GM12865 (cell line): ENCODE results near the gene THSD7B.
A peak's percentile ranks its signal among the peaks of the same experiment; 100 is the strongest.

Experiments used
- DNase-seq: peaks from one replicate; pipeline ENCODE4 v3.0.0; 2010; ENCODE audit warnings: low read depth
- H3K4me3 ChIP-seq: 2 replicates; pipeline ENCODE4 v1.5.1; 2011; ENCODE audit warnings: mild to moderate bottlenecking, low read depth, low read length, control low read depth
- CTCF ChIP-seq: IDR thresholded peaks from 2 replicates; pipeline ENCODE4 v1.5.1; 2011; ENCODE audit warnings: low read length, control low read depth, low read depth, inconsistent platforms; ENCODE audit not compliant: insufficient read depth; ENCODE audit errors: missing control alignments

Gene THSD7B

GRCh38 chr2:136769871-136770270 lies 4.5 kb downstream of the THSD7B start:
- no peak for DNase-seq
- no peak for TF ChIP-seq CTCF
- no peak overlapping the region for H3K4me3 ChIP-seq

- no peak for TF ChIP-seq CTCF
- no peak for DNase-seq
- H3K4me3 ChIP-seq, result no peak overlapping the region
These were observed 5.0 kb downstream of the THSD7B start for GRCh38 chr2:136770384-136770783.

- no peak for TF ChIP-seq CTCF
- no peak for DNase-seq
- no peak overlapping the region for H3K4me3 ChIP-seq
These were observed 12.0 kb downstream of the THSD7B start for GRCh38 chr2:136777391-136777790.

GRCh38 chr2:136783856-136784255 lies 18.5 kb downstream of the THSD7B start:
- no peak for DNase-seq
- no peak for TF ChIP-seq CTCF
- no peak overlapping the region for H3K4me3 ChIP-seq

GRCh38 chr2:136785215-136785614 lies 19.9 kb downstream of the THSD7B start:
- no peak for DNase-seq
- TF ChIP-seq CTCF, result no peak
- no peak overlapping the region for H3K4me3 ChIP-seq

- TF ChIP-seq CTCF, result no peak
- no peak overlapping the region for H3K4me3 ChIP-seq
- no peak for DNase-seq
These were observed 22.6 kb downstream of the THSD7B start for GRCh38 chr2:136787970-136788369.

GRCh38 chr2:136796339-136796738 lies 31.0 kb downstream of the THSD7B start:
- peak; percentile 16 for TF ChIP-seq CTCF
- no peak for DNase-seq

More at GRCh38 chr2:136796339-136796738, 31.0 kb downstream of the THSD7B start:
- no peak overlapping the region for H3K4me3 ChIP-seq
